ENCODE results near the gene EXD3.

Gene EXD3

GRCh38 chr9:137409515-137409914, 13.4 kb downstream of the EXD3 start:
- no peak for DNase-seq

- DNase-seq = no peak
Measured at GRCh38 chr9:137408651-137409405, 14.1 kb downstream of the EXD3 start.

- no peak for DNase-seq
Measured at GRCh38 chr9:137407590-137408300, 15.2 kb downstream of the EXD3 start.

DNA sequence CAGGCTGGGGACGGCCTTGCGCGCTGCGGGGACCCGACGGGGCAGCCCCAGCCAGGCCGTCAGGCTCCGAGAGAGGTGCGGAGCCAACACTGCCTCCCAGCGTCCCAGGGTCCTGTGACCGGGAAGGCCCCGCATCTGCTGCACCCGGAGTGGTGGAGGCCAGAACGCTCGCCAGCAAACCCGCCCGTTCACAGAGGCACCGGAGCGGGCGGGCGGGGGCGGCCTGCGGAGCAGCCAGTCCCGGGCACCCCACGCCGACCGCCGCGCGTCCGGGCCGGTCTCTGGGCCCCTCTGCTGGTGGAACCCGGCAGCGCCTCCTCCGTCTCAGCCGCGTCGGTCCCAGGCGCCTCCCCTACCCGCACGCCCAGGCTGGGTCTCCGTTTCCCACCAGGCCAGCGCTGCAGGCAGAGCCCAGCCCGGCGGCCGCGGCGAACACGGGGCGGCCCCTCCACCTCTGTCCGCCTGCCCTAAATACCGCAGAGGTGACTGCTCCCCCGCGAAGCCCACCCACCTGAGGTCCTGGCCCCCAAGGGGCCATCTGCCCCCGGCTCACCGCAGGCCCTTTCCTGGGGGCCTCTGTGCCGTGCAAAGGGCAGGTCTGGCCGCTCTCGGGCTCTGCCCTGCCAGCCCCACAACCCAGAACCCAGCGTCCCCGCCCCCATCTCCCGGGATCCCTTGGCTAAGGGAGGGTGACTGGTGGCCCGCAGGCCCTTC, 15.9 kb downstream of the EXD3 start:
- peak; percentile 73 for DNase-seq

- DNase-seq = no peak
Measured at GRCh38 chr9:137406085-137406760, 16.7 kb downstream of the EXD3 start.

DNA sequence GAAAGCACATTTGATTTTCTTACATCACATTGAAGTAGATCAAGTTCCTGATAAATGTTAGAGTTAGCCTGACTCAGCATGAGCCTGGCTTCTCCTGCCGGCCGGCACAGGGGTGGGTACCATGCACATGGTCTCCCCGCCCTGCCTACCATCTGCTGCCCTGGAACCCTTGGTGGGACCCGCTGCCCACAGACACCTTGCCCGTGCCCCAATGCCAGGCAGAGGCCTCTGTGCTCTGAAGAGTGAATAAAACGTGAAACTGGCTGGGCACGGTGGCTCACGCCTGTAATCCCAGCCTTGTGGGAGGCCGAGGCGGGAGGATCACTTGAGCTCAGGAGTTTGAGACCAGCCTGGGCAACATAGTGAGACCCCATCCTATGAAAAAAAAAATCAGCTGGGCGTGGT, 17.3 kb downstream of the EXD3 start:
- no peak for DNase-seq

DNA sequence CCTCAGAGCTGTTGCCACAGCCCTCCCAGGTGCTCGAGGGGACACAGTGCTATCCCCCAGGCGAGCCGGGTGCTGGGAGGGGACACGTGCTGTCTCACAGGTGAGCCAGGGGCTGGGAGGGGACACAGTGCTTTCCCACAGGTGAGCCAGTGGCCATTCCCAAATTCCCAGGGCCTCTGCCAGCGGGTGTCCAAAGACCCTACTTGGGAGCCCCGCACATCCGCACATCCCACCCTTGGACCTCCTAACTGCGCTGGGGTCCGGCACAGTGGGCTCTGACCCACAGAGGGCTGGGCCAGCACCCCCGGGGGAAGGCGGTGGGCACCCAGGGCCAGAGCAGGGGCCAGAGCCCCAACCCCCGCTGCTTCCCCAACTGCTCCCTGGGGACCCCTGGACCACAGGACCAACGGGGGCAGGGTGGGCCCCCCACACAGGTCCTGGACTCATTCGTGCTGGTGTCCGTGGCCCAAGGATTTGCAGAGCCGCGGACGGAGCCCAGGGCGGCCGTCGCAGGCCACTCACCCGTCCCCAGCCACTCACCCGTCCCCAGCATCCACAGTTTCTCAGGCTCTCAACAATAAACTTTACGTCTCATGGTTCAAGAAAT, 17.9 kb downstream of the EXD3 start:
- DNase-seq = no peak

DNA sequence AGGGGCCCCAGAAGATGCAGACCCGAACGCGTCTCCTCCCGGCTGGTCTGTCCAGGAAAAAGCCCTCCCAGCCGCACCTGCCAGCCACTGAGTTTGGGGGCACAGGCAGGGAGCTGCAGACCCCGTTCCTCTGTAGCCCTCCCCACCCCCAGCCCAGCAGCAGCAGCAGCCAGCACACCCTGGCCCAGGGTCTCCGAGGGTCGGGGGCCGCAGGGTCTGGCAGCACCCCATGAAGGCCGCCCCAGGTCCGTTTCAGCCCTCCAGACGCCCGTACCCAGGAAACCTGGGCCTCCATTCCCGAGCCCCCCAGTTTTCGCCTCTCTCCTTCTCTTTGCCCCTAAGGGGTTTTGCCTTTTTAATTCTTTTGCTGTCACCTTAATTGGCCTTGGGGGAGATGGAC, 19.7 kb downstream of the EXD3 start:
- DNase-seq = no peak

GRCh38 chr9:137402746-137403145, 20.2 kb downstream of the EXD3 start:
- DNase-seq = no peak

- no peak for DNase-seq
Measured at GRCh38 chr9:137398561-137399468, 24.1 kb downstream of the EXD3 start.

DNA sequence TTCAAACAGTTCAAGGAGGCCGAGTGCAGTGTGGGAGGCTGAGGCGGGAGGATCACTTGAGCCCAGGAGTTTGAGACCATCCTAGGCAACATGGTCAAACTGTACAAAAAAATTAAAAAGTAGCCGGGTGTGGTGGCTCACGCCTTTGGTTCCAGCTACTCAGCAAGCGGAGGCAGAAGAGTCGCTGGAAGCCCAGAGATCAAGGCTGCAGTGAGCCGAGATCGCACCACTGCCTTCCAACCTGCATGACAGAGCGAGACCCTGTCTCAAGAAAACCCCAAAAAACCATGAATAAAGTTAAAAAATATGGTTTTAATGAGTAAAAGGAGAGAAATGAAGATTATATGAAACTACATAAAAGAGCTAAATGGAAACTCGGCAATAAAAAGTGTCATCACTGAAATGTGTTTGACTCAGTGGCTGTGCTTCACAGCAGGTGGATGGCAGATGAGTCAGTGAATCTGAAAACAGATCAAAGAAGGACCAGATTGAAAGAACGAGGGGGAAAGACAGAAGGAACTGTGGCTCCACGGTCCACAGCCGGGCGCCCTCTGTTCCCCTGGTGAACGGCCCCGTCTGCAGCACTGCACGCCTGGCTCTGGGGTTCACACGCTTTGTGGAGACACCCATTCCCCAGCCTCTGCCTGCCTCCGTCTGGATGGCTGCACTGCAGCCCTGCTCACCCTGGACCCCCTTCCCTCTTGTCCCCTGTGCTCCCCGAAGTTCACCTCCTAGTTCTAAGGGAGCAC, 25.1 kb downstream of the EXD3 start:
- no peak for DNase-seq

DNA sequence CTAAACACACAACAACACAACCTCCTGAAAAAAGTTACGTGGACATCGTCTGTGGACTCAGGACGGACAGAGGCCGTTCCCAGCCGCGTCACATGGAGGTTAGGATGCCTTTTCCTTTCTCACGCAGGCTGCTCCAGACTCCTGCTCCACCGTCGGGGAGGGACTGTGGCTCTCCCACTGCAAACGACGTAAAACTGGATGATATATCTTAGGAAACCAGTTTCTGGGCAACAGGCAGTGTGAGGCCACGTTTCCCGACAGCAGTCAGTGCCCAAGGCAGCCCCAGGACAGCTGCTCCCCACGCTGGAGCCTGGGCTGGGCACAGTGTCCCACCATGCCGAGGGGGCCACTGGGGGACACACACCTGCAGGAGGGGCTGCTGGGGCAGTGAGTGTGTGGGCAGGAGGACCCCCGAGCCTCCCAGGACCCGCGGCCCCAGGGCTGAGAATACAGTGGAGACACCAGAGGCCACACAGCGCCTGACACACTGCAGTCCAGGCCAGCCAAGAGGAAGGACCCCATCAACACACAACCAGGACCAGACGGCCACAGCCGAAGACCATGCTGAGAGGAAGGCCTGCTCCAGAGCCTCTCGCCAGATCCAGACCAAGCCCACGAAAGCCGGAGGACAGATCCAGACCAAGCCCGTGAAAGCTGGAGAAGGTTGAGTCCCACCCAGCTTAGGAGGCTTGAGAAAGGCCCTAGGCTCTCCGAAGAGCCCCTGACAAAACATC, 26.2 kb downstream of the EXD3 start:
- no peak for DNase-seq

DNA sequence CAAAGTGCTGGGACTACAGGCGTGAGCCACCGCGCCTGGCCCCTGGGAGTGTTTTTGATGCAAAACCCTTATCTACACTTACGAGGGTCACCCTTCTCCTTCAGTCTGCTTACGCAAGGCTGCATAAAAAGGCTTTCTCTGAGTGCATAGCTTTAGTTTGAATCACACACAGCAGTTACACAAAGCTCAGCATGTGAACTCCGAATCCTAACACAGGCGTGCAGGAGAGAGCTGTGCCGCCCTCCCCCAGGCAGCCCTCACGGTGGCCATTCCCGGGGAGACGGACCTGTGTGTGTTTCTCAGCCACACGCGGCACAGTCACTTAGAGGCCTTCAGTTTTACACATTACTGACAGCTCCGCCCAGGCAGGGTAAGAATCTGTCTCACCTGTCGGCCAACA, 26.7 kb downstream of the EXD3 start:
- no peak for DNase-seq

DNA sequence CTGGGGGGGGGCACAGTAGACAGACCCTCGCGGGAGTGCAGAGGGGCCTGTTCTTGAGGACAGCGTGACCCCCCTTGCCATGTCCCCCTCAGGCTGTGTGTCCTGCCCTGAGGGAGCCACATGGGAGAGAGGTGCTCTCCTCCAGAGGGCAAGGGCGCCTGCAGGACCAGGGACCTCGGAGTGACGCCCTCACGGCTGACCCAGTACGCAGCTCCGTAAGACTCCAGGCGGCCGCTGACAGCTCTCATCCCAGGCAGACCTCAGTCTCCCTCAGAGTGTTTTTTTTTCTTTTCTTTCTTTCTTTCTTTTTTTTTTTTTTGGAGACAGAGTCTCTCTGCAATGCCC, 27.3 kb downstream of the EXD3 start:
- DNase-seq = no peak

GRCh38 chr9:137394866-137395665, 27.9 kb downstream of the EXD3 start:
- DNase-seq = no peak

DNA sequence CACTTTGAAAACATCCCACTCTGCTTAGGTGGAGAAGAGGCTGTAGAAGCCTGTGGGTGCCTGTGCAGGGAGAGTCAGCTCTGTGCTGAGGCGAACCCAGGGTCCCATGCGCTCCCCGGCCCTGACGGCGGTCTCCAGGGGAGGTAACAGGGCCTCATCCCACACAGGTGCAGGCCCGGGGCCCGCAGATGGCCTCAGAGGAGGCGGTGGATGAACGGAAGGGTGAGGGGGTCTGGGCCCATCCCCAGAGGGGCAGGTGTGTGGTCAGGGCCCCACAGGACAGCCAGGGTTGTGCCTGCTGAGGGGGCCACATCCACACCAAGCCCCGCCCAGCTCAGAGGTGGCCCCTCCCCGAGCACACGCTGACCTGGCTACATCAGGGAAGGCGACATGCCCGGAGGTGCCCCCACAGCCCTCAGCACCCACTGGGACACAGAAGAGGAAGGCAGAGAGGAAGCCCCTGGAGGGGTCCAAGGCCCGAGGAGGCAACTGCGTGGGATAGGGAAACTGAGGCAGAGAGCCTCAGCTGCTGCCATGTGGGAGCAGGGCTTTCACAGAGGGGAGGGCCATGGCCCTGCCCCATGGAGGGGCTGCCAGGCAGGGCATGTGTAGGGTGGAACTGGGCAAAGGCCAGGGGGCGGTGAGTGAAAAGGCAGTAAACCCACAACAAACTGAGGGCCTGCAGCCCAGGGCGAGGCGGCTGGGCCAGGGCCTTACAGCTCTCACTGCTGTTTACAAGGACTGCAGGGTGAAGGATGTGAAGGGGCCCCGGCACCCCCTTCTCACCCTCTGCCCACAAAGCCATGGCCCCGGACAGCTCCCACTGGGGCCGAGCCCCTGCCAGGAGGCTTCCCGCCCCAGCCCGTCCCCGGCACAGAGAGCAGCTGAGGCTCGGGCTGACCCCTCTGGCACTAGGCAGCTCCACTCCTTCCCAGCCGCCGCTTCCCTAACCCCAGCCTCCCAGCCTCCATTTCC, 29.5 kb downstream of the EXD3 start:
- no peak for DNase-seq

DNA sequence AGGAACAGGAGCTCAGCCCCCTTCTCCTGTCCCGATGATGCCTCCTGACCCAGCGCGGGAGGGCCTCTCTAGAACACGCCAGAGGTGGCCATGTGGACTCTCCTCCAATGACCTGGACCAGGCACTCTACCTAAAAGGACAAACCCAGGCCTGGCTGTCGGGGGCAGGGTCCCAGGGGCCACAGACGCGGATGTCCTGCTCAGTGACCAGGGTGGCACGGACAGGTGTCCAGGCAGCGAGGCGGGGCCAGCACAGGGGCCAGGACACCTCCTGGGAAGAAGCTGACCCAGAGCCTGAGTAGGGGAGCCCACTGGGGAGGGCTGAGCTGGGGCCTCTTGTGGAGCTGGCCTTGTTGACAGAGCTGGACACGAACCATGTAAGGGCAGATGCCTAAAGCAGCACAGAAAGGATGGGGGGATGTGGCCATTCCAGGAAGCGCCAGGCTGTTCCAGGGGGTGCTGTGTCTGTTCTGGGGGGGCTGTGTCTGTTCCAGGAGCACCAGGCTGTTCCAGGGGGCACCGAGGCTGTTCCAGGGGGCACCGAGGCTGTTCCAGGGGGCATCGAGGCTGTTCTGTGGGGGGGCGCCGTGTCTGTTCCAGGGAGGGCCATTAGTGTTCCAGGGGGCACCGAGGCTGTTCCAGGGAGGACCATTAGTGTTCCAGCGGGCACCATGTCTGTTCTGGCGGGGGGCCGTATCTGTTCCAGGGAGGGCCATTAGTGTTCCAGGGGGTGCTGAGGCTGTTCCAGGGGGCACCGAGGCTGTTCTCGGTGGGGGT, 30.5 kb downstream of the EXD3 start:
- no peak for DNase-seq

DNA sequence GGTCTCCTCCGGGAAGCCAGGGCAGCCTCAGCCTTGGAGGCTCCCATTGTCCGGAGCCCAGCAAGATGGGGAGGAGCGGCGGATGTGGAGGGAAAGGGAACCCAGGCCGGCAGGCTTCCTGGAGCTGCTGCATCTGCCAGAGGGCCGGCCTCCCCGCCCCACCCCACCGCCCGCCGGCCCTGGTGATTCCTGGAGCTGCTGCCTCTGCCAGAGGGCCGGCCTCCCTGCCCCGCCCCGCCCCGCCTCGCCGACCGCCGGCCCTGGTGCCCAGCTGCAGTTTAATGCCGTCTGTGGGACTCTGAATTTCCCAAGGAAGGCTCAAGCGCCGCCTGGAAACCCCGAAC, 31.6 kb downstream of the EXD3 start:
- no peak for DNase-seq

All from CD4-positive, alpha-beta T cell treated with Interleukin-12 subunit alpha and Interleukin-12 subunit beta, for 1 hour (primary cell).